GM19240 (cell line): ENCODE measurements around the gene CTTNBP2.

Experiments used
- DNase-seq: peaks from one replicate; pipeline ENCODE4 v3.0.0; 2011; ENCODE audit warnings: low spot score; ENCODE audit not compliant: insufficient read length

The CTTNBP2 gene

GRCh38 chr7:117827862-117828261 lies 45.4 kb downstream of the CTTNBP2 start:
- DNase-seq = no peak

GRCh38 chr7:117825132-117825531 lies 48.1 kb downstream of the CTTNBP2 start:
- no peak for DNase-seq

GRCh38 chr7:117824592-117824991 lies 48.6 kb downstream of the CTTNBP2 start:
- no peak for DNase-seq

- no peak for DNase-seq
These were observed 53.7 kb downstream of the CTTNBP2 start for GRCh38 chr7:117819558-117819957.

GRCh38 chr7:117818232-117818631 lies 55.0 kb downstream of the CTTNBP2 start:
- no peak for DNase-seq

- DNase-seq = no peak
These were observed 56.5 kb downstream of the CTTNBP2 start for GRCh38 chr7:117816727-117817126.

GRCh38 chr7:117811696-117812095 lies 61.5 kb downstream of the CTTNBP2 start:
- no peak for DNase-seq

- no peak for DNase-seq
These were observed 62.4 kb downstream of the CTTNBP2 start for GRCh38 chr7:117810642-117811512.

- DNase-seq = no peak
These were observed 63.3 kb downstream of the CTTNBP2 start for GRCh38 chr7:117809958-117810357.

GRCh38 chr7:117808910-117809705 lies 64.1 kb downstream of the CTTNBP2 start:
- DNase-seq = no peak

GRCh38 chr7:117808341-117808757 lies 64.9 kb downstream of the CTTNBP2 start:
- DNase-seq = no peak

- no peak for DNase-seq
These were observed 65.6 kb downstream of the CTTNBP2 start for GRCh38 chr7:117807676-117808075.

GRCh38 chr7:117806011-117806410 lies 67.2 kb downstream of the CTTNBP2 start:
- DNase-seq = no peak

- no peak for DNase-seq
These were observed 68.0 kb downstream of the CTTNBP2 start for GRCh38 chr7:117805241-117805640.

- DNase-seq = no peak
These were observed 69.8 kb downstream of the CTTNBP2 start for GRCh38 chr7:117803476-117803875.

GRCh38 chr7:117802660-117803059 lies 70.6 kb downstream of the CTTNBP2 start:
- DNase-seq = no peak

- no peak for DNase-seq
These were observed 72.4 kb downstream of the CTTNBP2 start for GRCh38 chr7:117800841-117801240.

- no peak for DNase-seq
These were observed 72.8 kb downstream of the CTTNBP2 start for GRCh38 chr7:117800406-117800805.

- no peak for DNase-seq
These were observed 76.4 kb downstream of the CTTNBP2 start for GRCh38 chr7:117796889-117797288.

- no peak for DNase-seq
These were observed 79.3 kb downstream of the CTTNBP2 start for GRCh38 chr7:117793976-117794375.

- DNase-seq = no peak
These were observed 79.7 kb downstream of the CTTNBP2 start for GRCh38 chr7:117793521-117793920.
